C1 segment of cervical spinal cord (tissue), 14 donors: Measurements from ENCODE around the gene LAMA4.

ENCODE experiments used
- DNase-seq, 14 donors: peaks; one replicate each; lab custom pipeline; 2025; lab: John Stamatoyannopoulos, UW

The LAMA4 gene

DNA sequence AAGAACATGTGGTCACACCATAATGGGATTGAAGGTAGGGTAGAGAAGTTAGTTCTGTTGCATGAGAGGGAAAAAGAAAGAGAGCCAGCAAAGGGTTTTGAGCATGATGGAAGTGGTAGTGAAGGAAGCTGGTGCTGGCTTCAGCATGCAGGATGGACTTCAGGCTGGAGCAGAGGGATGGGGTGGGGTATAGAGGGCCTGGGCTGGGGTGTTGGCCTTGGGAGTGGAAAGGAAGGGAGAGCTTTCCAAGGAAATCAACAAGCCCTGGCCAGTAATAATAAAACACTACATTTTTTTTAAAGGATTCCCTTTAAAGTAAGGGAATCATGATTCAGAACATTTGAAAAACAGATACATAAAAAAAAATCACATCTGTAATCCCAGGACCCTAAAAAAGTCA lies 61.2 kb downstream of the LAMA4 start:
- no peak for DNase-seq

DNA sequence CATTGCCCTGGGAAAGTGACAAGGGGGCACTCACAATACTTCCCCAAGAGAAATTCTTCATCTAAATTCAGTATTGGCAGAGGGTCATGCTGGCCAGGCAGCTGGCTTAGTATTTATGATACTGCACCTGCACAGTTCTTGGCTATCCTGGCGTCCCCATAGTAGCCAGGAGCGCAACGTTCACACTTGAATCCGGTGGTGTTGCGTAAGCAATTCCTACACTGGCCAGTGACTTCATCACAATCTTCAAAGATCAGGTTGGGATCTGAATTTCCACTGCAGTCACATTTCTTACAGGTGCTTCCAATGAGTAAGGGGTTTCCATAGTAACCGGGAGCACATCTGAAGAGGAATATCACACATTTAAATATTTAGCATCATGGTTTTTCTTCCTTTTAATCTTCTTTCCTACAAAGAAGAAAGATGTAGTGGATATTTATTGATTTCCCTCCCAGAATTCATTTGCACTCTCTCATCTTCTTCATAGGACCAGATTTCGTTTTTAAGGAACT lies 62.8 kb downstream of the LAMA4 start:
- DNase-seq = no peak

DNA sequence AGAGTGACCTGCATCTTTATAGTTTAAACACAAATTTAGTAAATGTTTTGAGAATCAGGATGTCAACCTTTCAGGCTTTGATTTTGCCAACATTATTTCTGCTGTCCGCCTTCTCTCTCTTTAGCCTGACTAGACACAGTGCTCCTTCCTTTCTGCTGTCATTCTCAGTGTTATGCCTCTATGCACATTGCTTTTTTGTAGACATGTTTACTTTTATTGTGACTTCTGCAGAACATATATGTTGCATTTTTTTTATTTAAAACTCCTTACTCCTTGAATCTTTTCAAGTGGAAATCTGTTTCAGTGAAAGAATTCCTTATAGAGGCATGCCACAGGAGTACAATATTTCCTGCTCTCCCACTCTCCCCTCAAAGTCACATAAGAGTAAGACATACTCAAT lies 64.2 kb downstream of the LAMA4 start:
- no peak for DNase-seq

DNA sequence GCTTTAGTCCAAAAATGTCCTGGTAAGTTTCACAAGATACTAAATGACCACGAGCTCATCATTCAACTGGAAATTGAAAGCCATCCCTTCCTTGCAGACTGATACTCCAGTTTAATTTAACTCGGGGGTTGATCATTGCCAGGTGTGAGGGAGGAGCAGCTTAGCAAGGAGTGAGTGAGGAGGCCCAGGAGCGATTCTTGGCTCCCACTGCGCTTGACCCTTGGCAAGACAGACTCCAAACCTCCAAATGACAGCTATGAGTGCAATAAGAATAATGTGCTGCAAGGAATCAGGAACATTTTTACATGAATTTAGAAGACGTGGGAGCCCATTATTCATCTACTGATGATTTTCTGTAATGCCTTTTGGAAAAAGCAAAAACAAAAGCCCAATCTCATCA lies 64.9 kb downstream of the LAMA4 start:
- no peak for DNase-seq

- DNase-seq = no peak
These were observed 65.5 kb downstream of the LAMA4 start for GRCh38 chr6:112188906-112189305.

DNA sequence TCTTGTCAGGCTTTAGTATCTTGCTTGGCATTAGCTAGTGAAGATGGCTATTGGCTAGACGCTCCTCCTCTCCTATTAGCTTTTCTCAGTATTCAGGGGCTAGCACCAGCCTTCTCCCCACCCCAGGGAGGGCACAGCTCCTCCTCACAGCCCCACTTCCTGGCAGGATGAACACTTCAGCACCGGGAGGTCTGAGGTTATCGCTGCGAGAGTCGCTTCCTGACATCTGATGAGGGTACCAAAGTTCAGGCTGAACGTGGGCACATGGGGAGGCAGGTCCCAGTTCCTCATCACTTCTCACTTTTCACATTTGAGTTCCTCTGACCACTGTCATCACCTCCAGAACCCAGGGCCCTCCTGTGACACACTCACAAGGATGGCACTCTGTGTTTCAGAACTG lies 66.6 kb downstream of the LAMA4 start:
- no peak for DNase-seq

DNA sequence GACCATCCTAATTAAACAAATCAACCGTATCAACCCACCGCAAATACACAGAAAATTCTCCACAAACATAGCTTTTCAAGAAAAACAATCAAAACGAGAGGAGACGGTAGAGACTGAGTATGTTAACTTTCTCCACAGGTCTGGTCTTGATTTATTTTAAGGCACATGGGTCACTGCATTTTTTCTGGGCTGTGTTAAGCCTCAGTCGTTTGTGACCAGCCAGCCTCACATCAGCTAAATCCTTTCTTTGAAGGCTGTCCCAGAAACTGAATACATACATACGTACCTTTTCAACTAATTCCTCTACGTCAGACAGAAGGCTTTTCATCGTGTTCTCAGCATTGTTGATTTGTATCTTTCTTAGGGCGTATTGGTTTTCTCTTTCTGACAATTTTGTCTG lies 69.4 kb downstream of the LAMA4 start:
- DNase-seq = no peak

DNA sequence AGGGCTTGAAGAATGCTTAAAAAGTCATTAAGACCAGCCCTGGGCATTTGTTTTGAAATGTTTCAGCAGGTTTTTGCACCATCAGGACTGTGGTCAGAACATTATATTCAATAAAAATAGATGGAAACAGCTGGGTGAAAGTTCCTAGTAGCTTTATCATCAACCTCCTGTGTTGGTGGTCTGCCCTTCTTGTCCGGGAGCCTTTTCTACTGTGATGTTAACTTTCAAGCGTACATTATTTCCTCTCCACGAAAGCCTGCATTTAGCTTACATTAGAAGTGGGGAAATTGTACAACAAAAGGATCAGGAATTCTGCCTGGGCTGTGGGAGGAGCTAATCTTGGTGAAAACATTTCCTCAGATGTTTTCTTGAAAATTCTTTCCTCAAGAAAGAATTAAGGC lies 71.1 kb downstream of the LAMA4 start:
- DNase-seq = no peak

- DNase-seq = no peak
These were observed 73.2 kb downstream of the LAMA4 start for GRCh38 chr6:112181130-112181529.

GRCh38 chr6:112180095-112180820 lies 74.1 kb downstream of the LAMA4 start:
- peak in 2 of 14 donors; percentile 10 to 51 for DNase-seq

- no peak for DNase-seq
These were observed 74.7 kb downstream of the LAMA4 start for GRCh38 chr6:112179631-112180030.

GRCh38 chr6:112178846-112179245 lies 75.5 kb downstream of the LAMA4 start:
- DNase-seq = no peak

GRCh38 chr6:112177092-112177491 lies 77.3 kb downstream of the LAMA4 start:
- DNase-seq = no peak

- DNase-seq = no peak
These were observed 78.2 kb downstream of the LAMA4 start for GRCh38 chr6:112176175-112176574.

- no peak for DNase-seq
These were observed 81.1 kb downstream of the LAMA4 start for GRCh38 chr6:112173221-112173804.

- no peak for DNase-seq
These were observed 81.8 kb downstream of the LAMA4 start for GRCh38 chr6:112172540-112172939.

DNA sequence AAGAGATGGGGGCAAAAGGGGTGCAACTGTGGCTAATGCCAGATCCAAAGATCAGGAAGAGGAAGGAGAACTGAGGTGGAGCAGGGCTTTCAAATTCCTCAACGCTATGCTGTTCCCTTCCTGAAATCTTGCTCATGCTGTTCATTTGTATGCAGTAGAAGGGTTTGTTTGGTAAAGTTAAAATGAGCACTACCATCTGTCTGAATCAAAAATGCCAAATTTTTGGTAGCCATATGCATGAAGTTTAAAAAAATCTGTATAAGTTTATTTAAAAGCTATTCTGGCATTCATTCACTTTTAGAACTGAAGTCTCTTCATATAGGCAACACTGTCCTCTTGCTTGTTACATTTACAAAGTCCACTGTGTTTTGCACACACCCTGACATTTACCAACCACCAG lies 84.8 kb downstream of the LAMA4 start:
- DNase-seq = no peak

GRCh38 chr6:112163295-112164257 lies 90.8 kb downstream of the LAMA4 start:
- DNase-seq = peak in 8 of 14 donors; percentile 8 to 59 (median 30)

GRCh38 chr6:112160745-112161144 lies 93.6 kb downstream of the LAMA4 start:
- no peak for DNase-seq

GRCh38 chr6:112156668-112157067 lies 97.7 kb downstream of the LAMA4 start:
- DNase-seq = no peak

DNA sequence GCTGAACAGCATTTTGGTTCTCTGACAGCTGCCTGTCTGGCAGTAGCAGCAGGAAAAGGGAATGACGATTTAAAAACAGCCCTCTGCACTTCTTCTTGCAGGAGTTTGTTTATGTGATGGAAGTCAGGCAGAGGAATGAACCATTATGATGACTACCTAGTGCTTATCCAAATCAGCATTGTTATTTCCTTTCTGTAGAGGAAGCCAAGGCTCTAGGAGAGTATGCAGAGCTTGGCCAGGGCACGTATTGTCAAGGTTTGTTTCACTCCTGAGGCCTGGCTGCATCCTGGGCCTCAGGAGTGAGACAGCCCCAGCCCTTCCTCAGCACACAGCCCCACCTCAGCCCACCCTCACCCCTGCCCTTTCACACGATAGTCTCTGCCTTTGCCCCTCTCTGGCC lies 98.5 kb downstream of the LAMA4 start:
- no peak for DNase-seq

GRCh38 chr6:112154711-112155110 lies 99.7 kb downstream of the LAMA4 start:
- DNase-seq = no peak
